GM18870 (cell line): ENCODE results near the gene ZNF19.
A peak's percentile ranks its signal among the peaks of the same experiment; 100 is the strongest.
"Not testable (repeated sequence)": the region's sequence is repeated elsewhere in the genome, so short reads cannot be mapped to it uniquely, and the experiment has no call there.

Experiments
- ATAC-seq: cut with Tn5 transposase; IDR thresholded peaks from one replicate; pipeline ENCODE4 v1.9.1; 2021; ENCODE audit warnings: moderate library complexity; ENCODE audit not compliant: unreplicated experiment

Gene ZNF19

DNA sequence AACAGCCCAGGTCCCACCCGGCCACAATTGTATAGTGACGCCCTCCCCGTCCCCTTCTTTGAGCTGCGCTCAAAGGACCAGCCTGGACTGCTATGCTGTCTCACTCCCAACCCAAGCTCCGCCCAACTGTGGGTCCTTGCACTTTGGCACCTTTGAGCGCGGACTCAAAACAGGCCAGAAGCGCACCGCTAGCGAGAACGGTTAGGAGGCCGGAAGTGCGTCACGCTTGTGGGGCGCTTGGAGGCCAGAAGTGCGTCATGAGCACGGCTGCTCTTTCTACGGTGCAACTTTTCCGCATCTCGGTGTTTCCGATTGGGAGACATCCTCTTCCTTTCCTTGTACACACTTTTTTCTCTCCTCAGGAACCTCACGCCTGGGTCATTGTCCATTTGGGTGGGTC is at the start of gene ZNF19:
ZNF19 (minus strand) TSS at position 203 of the 400 bp plus-strand sequence. CDS start 7,210 bp downstream, outside the sequence.
- no peak for ATAC-seq

DNA sequence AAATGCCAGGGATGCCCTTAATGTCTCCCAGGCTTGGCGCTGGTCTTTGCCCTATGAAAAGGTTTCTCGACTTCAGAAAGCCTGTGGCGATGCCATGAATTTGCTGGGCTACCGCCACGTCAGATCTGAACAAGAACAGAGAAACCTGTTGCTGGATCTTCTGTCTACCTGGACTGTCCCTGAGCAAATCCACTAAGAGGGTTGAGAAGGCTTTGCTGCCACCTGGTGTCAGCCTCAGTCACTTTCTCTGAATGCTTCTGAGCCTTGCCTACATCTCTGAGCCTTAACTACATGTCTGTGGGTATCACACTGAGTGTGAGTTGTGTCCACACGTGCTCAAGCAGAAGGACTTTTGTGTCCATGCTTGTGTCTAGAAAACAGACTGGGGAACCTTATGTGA is 48.5 kb upstream of the ZNF19 start:
- no peak for ATAC-seq

DNA sequence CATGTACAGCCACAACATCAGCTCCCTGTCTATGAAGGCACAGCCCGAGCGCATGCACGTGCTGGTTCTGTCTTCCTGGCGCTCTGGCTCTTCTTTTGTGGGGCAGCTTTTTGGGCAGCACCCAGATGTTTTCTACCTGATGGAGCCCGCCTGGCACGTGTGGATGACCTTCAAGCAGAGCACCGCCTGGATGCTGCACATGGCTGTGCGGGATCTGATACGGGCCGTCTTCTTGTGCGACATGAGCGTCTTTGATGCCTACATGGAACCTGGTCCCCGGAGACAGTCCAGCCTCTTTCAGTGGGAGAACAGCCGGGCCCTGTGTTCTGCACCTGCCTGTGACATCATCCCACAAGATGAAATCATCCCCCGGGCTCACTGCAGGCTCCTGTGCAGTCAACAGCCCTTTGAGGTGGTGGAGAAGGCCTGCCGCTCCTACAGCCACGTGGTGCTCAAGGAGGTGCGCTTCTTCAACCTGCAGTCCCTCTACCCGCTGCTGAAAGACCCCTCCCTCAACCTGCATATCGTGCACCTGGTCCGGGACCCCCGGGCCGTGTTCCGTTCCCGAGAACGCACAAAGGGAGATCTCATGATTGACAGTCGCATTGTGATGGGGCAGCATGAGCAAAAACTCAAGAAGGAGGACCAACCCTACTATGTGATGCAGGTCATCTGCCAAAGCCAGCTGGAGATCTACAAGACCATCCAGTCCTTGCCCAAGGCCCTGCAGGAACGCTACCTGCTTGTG is 47.8 kb upstream of the ZNF19 start:
- no peak for ATAC-seq

DNA sequence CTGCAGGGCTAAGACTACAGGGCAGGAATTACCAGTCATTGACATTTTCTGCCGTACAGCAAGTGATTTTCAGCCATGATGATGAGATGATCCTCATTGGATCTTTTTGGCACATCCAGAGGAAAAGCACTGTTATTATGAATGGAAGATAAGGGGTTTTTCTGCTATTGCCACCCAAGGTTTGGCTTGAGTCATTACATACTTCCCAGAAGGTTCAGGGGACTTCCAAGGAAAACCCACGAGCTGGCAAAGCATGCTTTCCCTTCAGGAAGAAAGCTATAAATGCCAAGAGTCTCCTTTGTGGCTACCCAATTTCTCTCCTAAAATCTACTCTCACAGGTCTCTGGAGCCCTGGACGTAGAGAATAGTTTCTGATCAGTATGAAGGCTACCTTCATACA is 43.2 kb upstream of the ZNF19 start:
- ATAC-seq, result no peak

DNA sequence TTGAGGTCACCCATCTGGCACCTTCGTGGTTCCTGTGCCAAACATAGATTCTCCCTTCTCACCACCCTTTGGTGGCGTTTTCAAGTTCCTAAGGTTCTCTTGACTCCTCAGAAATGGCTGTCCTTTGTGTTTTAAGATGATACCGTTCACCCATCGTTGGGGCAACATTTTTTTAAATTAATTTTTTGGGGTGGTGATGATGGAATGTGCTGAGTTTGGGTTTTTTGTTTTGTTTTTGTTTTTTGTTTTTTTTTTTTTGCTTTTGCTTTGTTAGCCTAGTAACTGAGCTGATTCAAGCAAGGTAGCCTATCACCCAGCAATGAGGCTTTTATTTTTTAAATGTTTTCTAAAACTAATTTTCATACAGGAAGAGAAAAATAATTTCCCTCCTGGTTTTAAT is 39.7 kb upstream of the ZNF19 start:
- ATAC-seq, result no peak

DNA sequence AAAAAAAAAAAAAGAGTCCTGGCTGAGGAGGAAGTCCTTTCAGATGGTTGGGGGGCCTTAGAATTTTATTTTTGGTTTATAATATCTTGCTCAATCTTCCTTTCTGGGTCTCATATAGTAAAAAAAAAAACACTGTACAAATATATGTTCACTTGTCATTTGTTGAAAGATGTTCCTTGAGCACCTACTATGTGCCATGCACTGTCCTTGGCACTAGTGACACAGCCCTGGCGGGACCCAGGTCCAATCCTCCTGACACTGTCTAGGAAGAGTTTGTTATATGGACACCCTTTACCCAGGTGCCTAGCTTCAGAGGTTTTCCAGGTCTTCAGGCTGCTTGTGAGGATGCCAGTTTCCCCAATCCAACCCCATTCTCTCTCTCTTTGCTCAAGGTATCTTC is 39.1 kb upstream of the ZNF19 start:
- no peak for ATAC-seq

DNA sequence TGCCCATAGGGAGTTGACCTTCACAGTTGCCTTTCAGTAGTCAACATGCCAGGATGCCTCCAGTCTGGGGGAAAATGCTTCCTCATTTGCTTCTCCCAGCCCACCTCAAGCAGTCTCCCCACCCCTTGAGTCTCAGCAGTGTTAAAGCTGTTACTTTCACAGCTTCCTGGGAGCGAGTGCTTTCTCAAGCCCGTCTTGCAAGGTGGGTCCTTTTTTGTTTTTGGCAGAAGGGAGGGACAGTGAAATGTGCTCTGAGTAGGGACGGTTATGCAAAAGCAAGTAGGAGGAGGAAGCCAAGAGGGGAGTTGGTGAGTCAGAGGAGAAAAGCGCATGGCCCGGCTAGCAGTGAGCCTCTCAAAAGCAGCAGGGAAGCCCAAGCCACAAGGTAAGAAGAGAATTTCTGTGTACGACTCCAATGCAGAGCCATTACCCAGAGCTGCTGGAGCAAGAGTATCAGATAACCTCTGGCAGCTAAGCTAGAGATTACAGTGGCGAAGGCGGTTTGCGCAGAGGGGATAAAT is 37.0 kb upstream of the ZNF19 start, which contains the start of gene CHST4:
CHST4 (plus strand) TSS at position 316 of the 521 bp plus-strand sequence. CDS start 10,252 bp downstream, outside the sequence.
- ATAC-seq, result no peak

DNA sequence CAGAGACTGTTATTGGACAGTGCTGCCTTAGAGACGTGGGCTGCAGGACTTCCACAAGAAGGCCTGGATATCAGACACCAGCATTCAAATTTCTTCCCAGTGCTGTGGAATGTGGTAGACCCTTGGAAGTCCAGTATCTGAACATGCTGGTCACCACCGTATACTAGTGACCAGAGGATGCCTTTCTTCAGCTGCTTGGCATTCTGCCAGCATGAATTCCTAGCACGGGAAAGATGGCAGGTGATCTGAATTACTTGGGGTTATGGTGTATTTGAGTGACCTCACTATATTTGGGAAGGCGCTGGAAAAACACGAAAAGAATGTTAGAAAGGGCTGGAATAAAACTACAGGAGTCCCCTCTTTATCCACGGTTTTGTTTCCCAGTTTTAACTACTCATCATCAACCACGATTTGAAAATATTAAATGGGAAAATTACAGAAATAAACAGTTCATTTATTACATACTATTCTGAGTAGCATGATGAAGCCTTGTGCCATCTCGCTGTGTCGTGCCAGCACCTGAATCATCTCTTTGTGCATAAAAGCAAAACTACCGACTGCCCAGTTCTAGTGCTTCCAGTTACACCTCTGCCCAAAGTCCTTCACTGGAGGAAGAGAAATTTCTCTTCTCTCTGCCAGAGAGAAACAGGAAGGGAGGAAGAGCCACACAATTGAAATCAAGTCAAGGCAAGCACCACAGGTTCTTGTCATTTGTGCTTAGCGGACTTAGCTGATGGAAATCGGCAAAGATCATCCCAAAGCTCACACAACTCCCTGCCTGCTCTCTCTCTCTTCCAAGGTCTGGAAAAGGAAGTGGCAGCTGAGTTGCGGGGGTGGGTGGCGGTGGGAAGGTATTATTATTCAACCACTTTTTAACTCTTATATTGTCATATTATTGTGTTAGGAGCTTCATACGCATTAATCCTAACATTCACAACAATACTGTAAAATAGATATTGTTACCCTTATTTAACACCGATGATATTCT is 35.7 kb upstream of the ZNF19 start:
- no peak for ATAC-seq

DNA sequence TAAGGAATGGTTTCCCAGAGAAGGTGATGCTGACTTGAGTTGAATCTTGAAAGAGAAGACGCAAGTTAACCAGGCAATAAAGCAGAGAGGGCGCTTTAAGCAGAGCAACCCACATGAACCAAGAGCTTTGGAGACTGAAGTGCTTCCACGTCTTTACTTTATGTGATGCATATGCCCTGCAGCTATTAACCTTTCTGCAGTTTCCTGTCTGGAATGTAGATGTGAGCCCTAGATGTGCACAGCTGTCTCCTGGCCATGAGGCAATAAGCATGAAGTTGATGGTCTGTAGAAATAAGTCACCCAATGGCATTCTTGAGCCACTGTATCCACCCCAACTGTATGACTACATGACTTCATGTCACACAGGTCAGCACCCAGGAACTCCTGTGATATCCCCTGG is 31.4 kb upstream of the ZNF19 start:
- no peak for ATAC-seq

DNA sequence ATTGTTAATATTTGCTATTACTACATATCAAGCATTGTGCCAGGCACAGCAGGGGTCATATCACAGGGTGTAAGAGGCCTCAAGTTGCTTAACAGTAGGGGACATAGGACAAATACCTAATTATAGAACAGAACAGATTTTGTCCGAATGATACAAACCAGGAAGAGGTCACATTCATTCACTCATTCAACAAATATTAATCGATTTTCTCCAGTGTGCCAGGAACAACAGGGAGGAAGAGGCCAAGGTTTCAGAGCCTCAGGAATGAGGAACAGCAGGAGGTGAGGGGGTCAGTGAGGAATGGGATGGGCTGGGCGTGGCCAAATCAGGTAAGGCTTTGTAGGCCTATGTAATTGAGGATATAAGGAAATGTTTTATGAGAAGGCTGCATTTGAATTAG is 25.9 kb upstream of the ZNF19 start:
- ATAC-seq, result no peak

DNA sequence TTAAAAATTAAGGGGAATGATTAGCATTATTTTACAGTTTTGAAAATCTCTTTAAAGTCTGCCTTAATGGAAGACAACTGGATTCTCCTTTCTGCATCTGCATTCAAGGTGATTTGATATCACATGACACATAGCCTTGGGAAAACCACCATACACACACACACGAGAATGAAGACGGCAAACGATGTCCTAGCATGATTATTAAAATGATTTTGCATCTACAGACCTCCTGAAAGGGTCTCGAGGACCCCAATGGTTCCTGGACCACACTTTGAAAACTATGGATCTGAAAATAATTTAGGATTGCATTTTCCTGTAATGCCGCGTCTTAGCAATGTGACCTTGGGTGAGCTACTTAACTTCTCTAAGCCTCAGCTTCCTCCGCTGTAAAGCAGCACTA is 25.4 kb upstream of the ZNF19 start:
- no peak for ATAC-seq

DNA sequence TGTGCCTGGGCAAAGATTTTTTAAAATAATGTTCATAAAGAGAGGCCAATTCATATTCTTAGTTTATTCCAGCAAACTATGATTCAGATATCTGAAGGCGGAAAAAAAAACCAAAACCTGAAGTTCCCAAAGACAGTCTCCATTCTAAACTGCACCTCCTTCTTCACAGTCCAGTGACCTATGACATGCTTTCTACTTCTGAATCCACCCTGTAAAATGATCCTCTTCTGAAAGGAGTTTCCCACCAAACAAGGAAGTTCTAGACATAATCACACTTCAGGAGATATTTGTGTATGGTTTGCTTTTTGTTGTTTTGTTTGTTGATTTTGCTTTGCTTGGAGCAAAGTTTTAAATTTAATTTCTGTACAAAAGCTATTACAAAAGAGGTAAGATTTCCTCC is 24.2 kb upstream of the ZNF19 start:
- no peak for ATAC-seq

DNA sequence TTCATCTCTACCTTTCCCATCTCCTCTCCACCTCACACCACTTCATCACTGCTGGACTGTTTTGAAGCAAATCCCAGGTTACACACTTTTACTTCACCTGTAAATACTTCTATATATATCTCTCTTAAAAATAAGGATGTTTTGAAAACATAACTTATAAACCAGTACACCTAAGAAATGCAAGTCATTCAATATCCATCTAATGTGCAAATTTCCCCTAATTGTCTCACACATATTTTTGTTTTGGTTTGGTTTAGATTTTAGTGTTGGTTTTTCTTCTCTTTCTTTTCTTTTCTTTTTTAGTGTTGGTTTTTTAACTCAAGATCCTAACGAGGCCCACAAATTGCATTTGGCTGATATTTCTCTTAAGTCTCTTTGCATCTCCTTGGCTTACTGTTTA is 17.9 kb upstream of the ZNF19 start:
- ATAC-seq, result no peak

DNA sequence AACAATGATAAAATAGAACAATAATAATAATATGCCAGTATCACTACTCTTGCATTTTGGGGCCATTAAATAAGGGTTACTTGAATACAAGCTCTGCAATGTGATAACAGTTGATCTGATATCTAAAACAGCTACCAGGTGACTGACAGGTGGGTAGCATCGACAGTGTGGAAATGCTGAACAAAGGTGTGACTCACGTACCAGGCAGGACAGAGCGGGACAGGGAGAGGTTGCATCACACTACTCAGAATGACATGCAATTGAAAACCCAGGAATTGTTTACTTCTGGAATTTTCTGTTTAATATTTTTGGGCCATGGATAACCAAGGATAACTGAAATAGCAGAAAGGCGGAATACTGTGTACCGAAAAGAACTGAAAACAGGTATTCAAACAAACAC is 15.8 kb upstream of the ZNF19 start:
- no peak for ATAC-seq

DNA sequence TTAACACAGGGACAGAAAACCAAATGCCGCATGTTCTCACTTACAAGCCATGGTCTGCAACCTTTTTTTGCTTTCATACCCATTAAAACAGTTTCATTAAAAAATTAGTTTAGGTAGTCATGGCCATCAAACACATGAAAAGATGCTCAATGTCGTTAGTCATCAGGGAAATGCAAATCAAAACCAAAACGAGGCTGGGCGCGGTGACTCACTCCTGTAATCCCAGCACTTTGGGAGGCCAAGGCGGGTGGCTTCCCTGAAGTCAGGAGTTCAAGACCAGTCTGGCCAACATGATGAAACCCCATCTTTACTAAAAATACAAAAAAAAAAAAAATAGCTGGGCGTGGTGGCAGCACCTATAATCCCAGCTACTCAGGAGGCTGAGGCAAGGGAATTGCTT is 14.9 kb upstream of the ZNF19 start:
- ATAC-seq, result not testable (repeated sequence)

DNA sequence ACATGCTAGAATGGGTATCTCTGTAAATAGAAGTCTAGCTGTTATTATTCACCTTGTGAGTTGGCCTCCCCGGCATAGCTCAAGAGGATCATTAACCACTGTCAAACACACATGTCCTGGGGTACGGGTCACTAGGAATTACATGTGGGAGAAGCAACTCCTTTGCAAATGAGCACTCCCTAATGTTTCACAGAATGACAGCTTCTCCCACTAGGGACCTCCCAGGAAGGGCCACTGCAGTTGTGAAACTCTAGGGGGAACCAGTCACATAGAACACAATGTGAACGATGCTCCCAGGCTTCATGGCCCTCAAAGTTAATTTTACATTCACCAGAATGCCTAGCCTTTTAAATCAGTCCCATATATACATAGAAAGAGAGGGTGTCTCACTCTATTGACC is 12.4 kb upstream of the ZNF19 start:
- no peak for ATAC-seq

DNA sequence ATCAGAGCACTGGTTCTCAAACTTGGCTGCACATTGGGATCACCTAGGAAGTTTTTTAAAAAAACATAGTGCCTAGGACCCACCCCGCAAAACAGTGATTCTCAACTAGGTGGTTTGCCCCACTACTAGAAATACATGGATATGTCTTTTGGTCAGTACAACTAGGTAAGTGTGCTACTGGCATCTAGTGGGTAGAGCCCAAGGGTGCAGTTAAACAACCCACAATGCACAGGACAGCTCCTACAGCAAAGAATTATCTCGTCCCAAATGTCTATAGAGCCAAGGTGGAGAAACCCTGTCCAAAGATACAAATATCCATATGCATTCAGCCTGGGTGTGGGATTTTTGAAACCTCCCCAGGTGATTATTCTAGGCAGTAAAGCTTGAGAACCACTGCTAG is 11.8 kb upstream of the ZNF19 start:
- no peak for ATAC-seq

DNA sequence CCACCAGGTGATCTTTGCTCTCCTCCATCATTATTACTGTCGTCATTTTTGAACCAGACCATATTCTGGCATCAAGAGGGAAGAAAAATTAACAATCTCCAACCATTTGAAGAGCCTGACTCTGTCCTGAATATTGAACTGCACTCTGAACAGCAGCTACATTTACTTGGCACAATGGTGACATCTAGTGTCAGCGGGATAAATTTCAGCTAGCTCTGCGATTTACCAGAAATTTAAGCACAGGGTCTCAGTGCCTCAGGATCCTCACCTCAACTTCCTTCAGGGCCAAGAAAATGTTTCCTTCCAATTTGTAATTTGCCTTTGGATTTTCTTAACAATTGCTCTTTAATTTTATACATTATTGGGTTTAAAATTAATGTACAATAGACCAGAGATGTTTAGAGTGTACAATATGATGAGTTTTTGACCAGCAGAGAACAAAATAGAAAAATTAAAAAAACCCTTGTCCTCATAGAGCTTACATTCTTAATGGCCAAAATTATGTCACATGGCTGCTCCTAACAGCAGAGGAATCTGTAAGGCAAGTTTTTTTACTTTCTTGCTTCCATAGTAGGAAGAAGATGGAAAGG is 10.7 kb upstream of the ZNF19 start:
- ATAC-seq, result peak; percentile 43

DNA sequence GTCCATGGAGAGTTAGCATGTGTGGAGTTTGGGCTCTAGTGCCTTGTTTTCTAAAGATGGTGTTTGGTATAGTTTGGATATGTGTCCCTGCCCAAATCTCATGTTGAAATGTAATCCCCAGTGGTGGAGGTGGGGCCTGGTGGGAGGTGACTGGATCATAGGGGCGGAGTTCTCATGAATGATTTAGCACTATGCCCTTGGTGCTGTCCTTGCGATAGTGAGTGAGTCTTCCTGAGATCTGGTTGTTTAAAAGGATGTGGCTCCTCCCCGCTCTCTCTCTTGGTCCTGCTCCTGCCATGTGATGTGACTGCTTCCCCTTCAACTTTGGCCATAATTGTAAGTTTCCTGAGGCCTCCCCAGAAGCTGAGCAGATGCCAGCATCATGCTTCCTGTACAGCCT is 8.9 kb upstream of the ZNF19 start:
- ATAC-seq, result no peak

DNA sequence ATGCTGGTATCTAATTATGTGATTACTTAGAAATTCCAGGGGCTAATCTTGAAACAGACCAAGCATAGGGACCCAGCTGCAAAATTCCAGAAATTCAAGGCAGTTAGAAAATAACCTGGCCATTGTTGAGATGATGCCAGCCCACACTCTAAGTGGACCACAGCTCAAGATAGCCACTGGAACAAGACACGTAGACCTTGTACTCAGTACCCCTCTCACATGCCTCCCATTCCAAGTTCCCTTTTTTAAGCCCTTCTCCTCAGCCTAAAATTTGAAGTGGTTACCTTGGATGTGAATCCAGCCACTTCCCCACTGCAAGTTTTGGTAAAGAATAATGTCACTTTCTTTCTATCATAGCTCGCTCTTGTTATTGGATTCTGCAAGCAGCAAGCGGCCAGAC is 4.1 kb upstream of the ZNF19 start:
- ATAC-seq, result no peak

DNA sequence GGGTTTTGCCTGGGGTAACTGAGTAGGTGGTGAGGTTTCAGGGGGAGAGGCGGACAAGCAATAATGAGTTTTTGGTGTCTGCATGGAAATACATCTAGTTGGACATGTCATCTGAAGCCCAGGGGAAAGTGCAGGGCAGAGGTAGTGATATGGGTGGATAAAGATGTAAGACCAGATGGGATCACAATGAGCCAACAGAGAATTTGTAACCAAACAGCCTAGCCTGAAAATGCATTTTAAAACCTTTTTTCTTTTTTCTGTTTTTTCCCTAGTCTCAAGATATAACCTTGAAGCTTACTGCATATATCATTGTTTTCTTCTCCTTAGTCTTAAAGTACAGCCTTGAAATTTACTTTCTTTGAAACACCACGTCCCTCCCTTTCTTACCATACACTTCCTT is 3.7 kb upstream of the ZNF19 start:
- no peak for ATAC-seq
